ENCODE measurements around the gene COL23A1. TPM values are rescaled to one million over a fixed set of nuclear protein-coding genes. Genes with fewer than 3 reads are reported as not detected.

The COL23A1 gene
- total and polyA plus RNA-seq, 2 of the 8 experiments (the other 6 are each of a cell fraction or from before 2014, with no cell fraction given) = 3.1 to 4.7 TPM

DNA sequence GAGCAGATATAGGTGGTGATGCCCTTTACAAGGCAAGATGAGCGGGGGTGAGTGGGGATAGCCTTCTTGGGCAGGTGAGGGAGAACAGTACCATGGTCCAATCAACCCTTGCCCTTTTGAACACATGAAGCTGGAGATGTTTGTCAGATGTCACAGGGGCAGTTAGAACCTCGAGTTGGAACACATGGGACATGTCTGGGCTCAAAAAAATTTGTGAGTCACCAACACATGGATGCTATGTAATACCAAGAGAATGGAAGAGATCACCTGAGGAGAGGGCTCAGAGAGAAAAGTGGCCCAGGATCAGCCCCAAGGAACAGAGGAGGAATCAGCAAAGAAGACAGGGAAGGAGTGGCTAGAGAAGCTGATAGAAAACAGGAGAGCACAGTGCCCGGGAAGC is 362.3 kb downstream of the COL23A1 start:
- H2BK12ac ChIP-seq (ENCODE audit: low read depth, low read length) = no peak overlapping the region
- no peak overlapping the region for H3K4ac ChIP-seq (replicated peaks; ENCODE audit: insufficient read length, low read depth, low read length)
- H2BK5ac ChIP-seq (ENCODE audit: low read depth, low read length) = no peak overlapping the region
- no peak overlapping the region for H3K23ac ChIP-seq (ENCODE audit: insufficient read length)
- peaks cover 0 to 13% of the 10 kb centered on the region in 2 experiments; a peak in 2 of 4 replicates for H3K79me2 ChIP-seq (ENCODE audit: control insufficient read depth in 1 of 2, insufficient read depth in 2 of 2, low read length in 2 of 2)
- ChIA-PET CTCF (ENCODE audit: partially characterized antibody) (interaction anchor here (1.3 to 2.2 kb wide), 2 partner anchors 10 to 31 kb away, joined by 4 to 10 read pairs; no protein-coding TSS in a partner anchor), POLR2A (ENCODE audit: partially characterized antibody) (interaction anchor here (0.8 to 21.6 kb wide), 5 partner anchors 9 to 48 kb away, joined by 3 to 507 read pairs (median 3); partner anchors contain the start of gene HNRNPAB)
- H2BK120ac ChIP-seq (replicated peaks; ENCODE audit: low read depth, low read length) = no peak overlapping the region
- H3K27ac ChIP-seq (ENCODE audit: low read depth, low read length) = no peak overlapping the region
- H2AFZ ChIP-seq (ENCODE audit: low read length) = no peak overlapping the region
- no peak overlapping the region for H3K4me2 ChIP-seq (ENCODE audit: insufficient read depth in 1 of 2, low read depth in 2 of 2, low read length in 2 of 2)
- H3K4me3 ChIP-seq (ENCODE audit: extremely low read depth in 1 of 4, insufficient read depth in 2 of 4, low read depth in 3 of 4, low read length in 4 of 4) = no peak overlapping the region
- H4K91ac ChIP-seq (replicated peaks; ENCODE audit: insufficient read length, low read length) = no peak overlapping the region
- no peak overlapping the region for H2AK5ac ChIP-seq (ENCODE audit: low read depth, low read length)
- H3K14ac ChIP-seq (ENCODE audit: insufficient read length) = no peak overlapping the region
- peaks cover 11% of the 10 kb centered on the region for H3K79me1 ChIP-seq (ENCODE audit: low read depth, low read length)
- H3K4me1 ChIP-seq (replicated peaks in 1 of 4; ENCODE audit: control insufficient read depth in 3 of 4, insufficient read depth in 4 of 4, low read length in 3 of 4) = peaks cover 0 to 25% (median 18%) of the 10 kb centered on the region in 4 experiments; a peak in 6 of 7 replicates
- no peaks in the 10 kb centered on the region for H3K9me3 ChIP-seq (ENCODE audit: insufficient read depth in 2 of 2, low read depth in 1 of 2, low read length in 1 of 2)
- peaks cover 7 to 35% (median 18%) of the 10 kb centered on the region in 4 experiments; a peak in 6 of 8 replicates for H3K36me3 ChIP-seq (ENCODE audit: control insufficient read depth in 2 of 4, insufficient read depth in 4 of 4, low read length in 3 of 4)
- H3K18ac ChIP-seq (ENCODE audit: extremely low read depth, low read length) = no peak overlapping the region
- WGBS, 2 experiments (ENCODE audit: extremely low coverage in 1 of 2, insufficient coverage in 1 of 2, insufficient read length in 1 of 2, insufficient replicate concordance in 2 of 2, low coverage in 1 of 2, low lambda C conversion rate in 2 of 2, missing lambda C conversion rate in 1 of 2) = 91% methylated on average over 3 of the region's 3 CpGs; no CpG with 5 or more reads in 1 of the 2 experiments
- H4K20me1 ChIP-seq (replicated peaks in 1 of 2; ENCODE audit: control insufficient read depth in 1 of 2, insufficient read depth in 2 of 2, low read length in 2 of 2) = peaks cover 0 to 17% of the 10 kb centered on the region in 2 experiments
- no peak for TF ChIP-seq KDM1A (IDR thresholded peaks at IDR 0.05; ENCODE audit: borderline replicate concordance, low read length)
- TF ChIP-seq SP1 (IDR thresholded peaks at IDR 0.05; ENCODE audit: low read depth, low read length) = no peak
- no peak for TF ChIP-seq POU5F1 (IDR thresholded peaks at IDR 0.05; ENCODE audit: low read depth, low read length)
- TF ChIP-seq BCL11A (IDR thresholded peaks at IDR 0.05; ENCODE audit: low read depth in 2 of 2, low read length in 2 of 2) = no peak
- no peak for TF ChIP-seq KDM5A (IDR thresholded peaks at IDR 0.05; ENCODE audit: low read length)
- TF ChIP-seq TCF12 (IDR thresholded peaks at IDR 0.05; ENCODE audit: low read depth, low read length) = no peak
- TF ChIP-seq, protein P1, sequence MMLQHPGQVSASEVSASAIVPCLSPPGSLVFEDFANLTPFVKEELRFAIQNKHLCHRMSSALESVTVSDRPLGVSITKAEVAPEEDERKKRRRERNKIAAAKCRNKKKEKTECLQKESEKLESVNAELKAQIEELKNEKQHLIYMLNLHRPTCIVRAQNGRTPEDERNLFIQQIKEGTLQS (IDR thresholded peaks at IDR 0.05; ENCODE audit: insufficient read depth, low read depth, low read length) = no peak
- no peak for TF ChIP-seq TBP (IDR thresholded peaks at IDR 0.05; ENCODE audit: low read depth, low read length)
- TF ChIP-seq CHD1 (IDR thresholded peaks at IDR 0.05; ENCODE audit: low read depth, low read length) = no peak
- no peak for TF ChIP-seq BACH1 (IDR thresholded peaks at IDR 0.05; ENCODE audit: low read length)
- TF ChIP-seq CTBP2 (IDR thresholded peaks at IDR 0.05; ENCODE audit: borderline replicate concordance, insufficient read depth, insufficient read length, low read length) = no peak
- TF ChIP-seq SRF (IDR thresholded peaks at IDR 0.05; ENCODE audit: low read depth, low read length) = no peak
- TF ChIP-seq NRF1 (IDR thresholded peaks at IDR 0.05; ENCODE audit: low read depth, low read length) = no peak
- TF ChIP-seq RXRA (IDR thresholded peaks at IDR 0.05; ENCODE audit: insufficient read depth, low read depth, low read length) = no peak
- H4K8ac ChIP-seq (ENCODE audit: extremely low read depth, insufficient read depth, low read length) = no peak overlapping the region
- H3K56ac ChIP-seq (replicated peaks; ENCODE audit: insufficient read length, low read depth, low read length) = no peak overlapping the region
- H4K5ac ChIP-seq (ENCODE audit: insufficient read length, low read depth, low read length) = no peak overlapping the region
- no peak overlapping the region for H2BK15ac ChIP-seq (ENCODE audit: low read length)
- FAIRE-seq (no peak), DNase-seq (ENCODE audit: low read depth in 1 of 2, low spot score in 2 of 2) (no peak)
- no peak overlapping the region for H3K9ac ChIP-seq (replicated peaks in 1 of 4; ENCODE audit: extremely low read depth in 1 of 4, low read depth in 3 of 4, low read length in 3 of 4)
- no peaks in the 10 kb centered on the region for H3K27me3 ChIP-seq (replicated peaks in 1 of 4; ENCODE audit: control insufficient read depth in 3 of 4, extremely low read depth in 1 of 4, insufficient read depth in 3 of 4, low read length in 3 of 4)
- peaks cover 3% of the 10 kb centered on the region; the same call in 1 of the 2 replicates for H3K23me2 ChIP-seq (ENCODE audit: low read depth, low read length)
- no peak overlapping the region for H2BK20ac ChIP-seq (ENCODE audit: low read length)

All from H1 (cell line).